Measurements from ENCODE around the gene CDYL2.
"Not testable (repeated sequence)": the region's sequence is repeated elsewhere in the genome, so short reads cannot be mapped to it uniquely, and the experiment has no call there.

Gene CDYL2

GRCh38 chr16:80731915-80732314, 72.5 kb downstream of the CDYL2 start:
- Histone ChIP-seq H3K4me1 (ENCODE audit: control insufficient read depth, insufficient read depth, low read length, poor library complexity, severe bottlenecking) (no peaks in the 10 kb centered on the region), H3K4me3 (ENCODE audit: extremely low read depth, insufficient read depth, low read length, poor library complexity, severe bottlenecking) (no peak overlapping the region), H3K27ac (ENCODE audit: low read depth, low read length, severe bottlenecking) (no peak overlapping the region), H3K9me3 (ENCODE audit: control insufficient read depth, low read length) (no peaks in the 10 kb centered on the region), H3K36me3 (ENCODE audit: control insufficient read depth, insufficient read depth, low read length) (no peaks in the 10 kb centered on the region)
- 80% methylated on average over 1 of the region's 2 CpGs; no CpG with 5 or more reads in 1 of the 2 experiments for WGBS, 2 experiments (ENCODE audit: insufficient coverage in 2 of 2)

GRCh38 chr16:80727066-80727763, 77.2 kb downstream of the CDYL2 start:
- H3K4me1 ChIP-seq (ENCODE audit: control insufficient read depth, insufficient read depth, low read length, poor library complexity, severe bottlenecking); H3K36me3 ChIP-seq (ENCODE audit: control insufficient read depth, insufficient read depth, low read length); H3K27ac ChIP-seq (ENCODE audit: low read depth, low read length, severe bottlenecking); H3K9me3 ChIP-seq (ENCODE audit: control insufficient read depth, low read length); H3K4me3 ChIP-seq (ENCODE audit: extremely low read depth, insufficient read depth, low read length, poor library complexity, severe bottlenecking): not testable (repeated sequence)
- WGBS, 2 experiments (ENCODE audit: insufficient coverage in 2 of 2), result 93 to 95% methylated on average over 16 to 21 of the region's 29 CpGs

GRCh38 chr16:80725566-80726162, 78.7 kb downstream of the CDYL2 start:
- no peak overlapping the region for H3K27ac ChIP-seq (ENCODE audit: low read depth, low read length, severe bottlenecking)
- H3K4me1 ChIP-seq (ENCODE audit: control insufficient read depth, insufficient read depth, low read length, poor library complexity, severe bottlenecking), result no peaks in the 10 kb centered on the region
- H3K4me3 ChIP-seq (ENCODE audit: extremely low read depth, insufficient read depth, low read length, poor library complexity, severe bottlenecking), result no peak overlapping the region
- WGBS, 2 experiments (ENCODE audit: insufficient coverage in 2 of 2), result 93 to 94% methylated on average over 8 of the region's 9 CpGs
- no peaks in the 10 kb centered on the region for H3K36me3 ChIP-seq (ENCODE audit: control insufficient read depth, insufficient read depth, low read length)
- peaks cover 3% of the 10 kb centered on the region for H3K9me3 ChIP-seq (ENCODE audit: control insufficient read depth, low read length)

GRCh38 chr16:80723981-80724380, 80.4 kb downstream of the CDYL2 start:
- no peak overlapping the region for H3K4me3 ChIP-seq (ENCODE audit: extremely low read depth, insufficient read depth, low read length, poor library complexity, severe bottlenecking)
- no peaks in the 10 kb centered on the region for H3K4me1 ChIP-seq (ENCODE audit: control insufficient read depth, insufficient read depth, low read length, poor library complexity, severe bottlenecking)
- H3K9me3 ChIP-seq (ENCODE audit: control insufficient read depth, low read length), result peaks cover 3% of the 10 kb centered on the region

GRCh38 chr16:80723091-80723490, 81.3 kb downstream of the CDYL2 start:
- 83 to 87% methylated on average over 3 to 4 of the region's 4 CpGs for WGBS, 2 experiments (ENCODE audit: insufficient coverage in 2 of 2)
- Histone ChIP-seq H3K4me1 (ENCODE audit: control insufficient read depth, insufficient read depth, low read length, poor library complexity, severe bottlenecking) (no peaks in the 10 kb centered on the region), H3K27ac (ENCODE audit: low read depth, low read length, severe bottlenecking) (no peak overlapping the region)

More at GRCh38 chr16:80723981-80724380, 80.4 kb downstream of the CDYL2 start:
- no peak overlapping the region for H3K27ac ChIP-seq (ENCODE audit: low read depth, low read length, severe bottlenecking)
- H3K36me3 ChIP-seq (ENCODE audit: control insufficient read depth, insufficient read depth, low read length), result no peaks in the 10 kb centered on the region

GRCh38 chr16:80720804-80721371, 83.5 kb downstream of the CDYL2 start:
- no peak overlapping the region for H3K27ac ChIP-seq (ENCODE audit: low read depth, low read length, severe bottlenecking)
- H3K36me3 ChIP-seq (ENCODE audit: control insufficient read depth, insufficient read depth, low read length), result no peaks in the 10 kb centered on the region
- WGBS, 2 experiments (ENCODE audit: insufficient coverage in 2 of 2), result 89 to 93% methylated on average over 2 to 4 of the region's 5 CpGs
- no peak overlapping the region for H3K4me3 ChIP-seq (ENCODE audit: extremely low read depth, insufficient read depth, low read length, poor library complexity, severe bottlenecking)
- H3K9me3 ChIP-seq (ENCODE audit: control insufficient read depth, low read length), result peaks cover 3% of the 10 kb centered on the region
- no peaks in the 10 kb centered on the region for H3K4me1 ChIP-seq (ENCODE audit: control insufficient read depth, insufficient read depth, low read length, poor library complexity, severe bottlenecking)

More at GRCh38 chr16:80723091-80723490, 81.3 kb downstream of the CDYL2 start:
- no peak overlapping the region for H3K4me3 ChIP-seq (ENCODE audit: extremely low read depth, insufficient read depth, low read length, poor library complexity, severe bottlenecking)
- no peaks in the 10 kb centered on the region for H3K36me3 ChIP-seq (ENCODE audit: control insufficient read depth, insufficient read depth, low read length)
- H3K9me3 ChIP-seq (ENCODE audit: control insufficient read depth, low read length), result peaks cover 3% of the 10 kb centered on the region

GRCh38 chr16:80719573-80719972, 84.8 kb downstream of the CDYL2 start:
- Histone ChIP-seq H3K4me3 (ENCODE audit: extremely low read depth, insufficient read depth, low read length, poor library complexity, severe bottlenecking) (no peak overlapping the region), H3K4me1 (ENCODE audit: control insufficient read depth, insufficient read depth, low read length, poor library complexity, severe bottlenecking) (no peaks in the 10 kb centered on the region)

GRCh38 chr16:80718480-80719220, 85.7 kb downstream of the CDYL2 start:
- Histone ChIP-seq H3K27ac (ENCODE audit: low read depth, low read length, severe bottlenecking) (no peak overlapping the region), H3K4me1 (ENCODE audit: control insufficient read depth, insufficient read depth, low read length, poor library complexity, severe bottlenecking) (no peaks in the 10 kb centered on the region), H3K9me3 (ENCODE audit: control insufficient read depth, low read length) (peaks cover 3% of the 10 kb centered on the region), H3K36me3 (ENCODE audit: control insufficient read depth, insufficient read depth, low read length) (no peaks in the 10 kb centered on the region), H3K4me3 (ENCODE audit: extremely low read depth, insufficient read depth, low read length, poor library complexity, severe bottlenecking) (no peak overlapping the region)
- 71 to 89% methylated on average over 9 of the region's 10 CpGs for WGBS, 2 experiments (ENCODE audit: insufficient coverage in 2 of 2)

More at GRCh38 chr16:80719573-80719972, 84.8 kb downstream of the CDYL2 start:
- Histone ChIP-seq H3K27ac (ENCODE audit: low read depth, low read length, severe bottlenecking) (no peak overlapping the region), H3K36me3 (ENCODE audit: control insufficient read depth, insufficient read depth, low read length) (no peaks in the 10 kb centered on the region), H3K9me3 (ENCODE audit: control insufficient read depth, low read length) (peaks cover 3% of the 10 kb centered on the region)
- 83 to 100% methylated on average over 2 of the region's 2 CpGs for whole genome bisulfite sequencing, 2 experiments (ENCODE audit: insufficient coverage in 2 of 2)

GRCh38 chr16:80717611-80718010, 86.8 kb downstream of the CDYL2 start:
- H3K4me1 ChIP-seq (ENCODE audit: control insufficient read depth, insufficient read depth, low read length, poor library complexity, severe bottlenecking), result no peaks in the 10 kb centered on the region
- H3K36me3 ChIP-seq (ENCODE audit: control insufficient read depth, insufficient read depth, low read length), result no peaks in the 10 kb centered on the region
- no peak overlapping the region for H3K27ac ChIP-seq (ENCODE audit: low read depth, low read length, severe bottlenecking)
- no peak overlapping the region for H3K4me3 ChIP-seq (ENCODE audit: extremely low read depth, insufficient read depth, low read length, poor library complexity, severe bottlenecking)
- H3K9me3 ChIP-seq (ENCODE audit: control insufficient read depth, low read length), result peaks cover 3% of the 10 kb centered on the region
- 100% methylated on average over 1 to 2 of the region's 3 CpGs for WGBS, 2 experiments (ENCODE audit: insufficient coverage in 2 of 2)

- Histone ChIP-seq H3K4me1 (ENCODE audit: control insufficient read depth, insufficient read depth, low read length, poor library complexity, severe bottlenecking) (no peaks in the 10 kb centered on the region), H3K36me3 (ENCODE audit: control insufficient read depth, insufficient read depth, low read length) (no peaks in the 10 kb centered on the region), H3K9me3 (ENCODE audit: control insufficient read depth, low read length) (no peaks in the 10 kb centered on the region), H3K4me3 (ENCODE audit: extremely low read depth, insufficient read depth, low read length, poor library complexity, severe bottlenecking) (no peak overlapping the region), H3K27ac (ENCODE audit: low read depth, low read length, severe bottlenecking) (no peak overlapping the region)
- 78 to 96% methylated on average over 2 of the region's 2 CpGs for WGBS, 2 experiments (ENCODE audit: insufficient coverage in 2 of 2)
Observed at GRCh38 chr16:80716564-80717139, 87.7 kb downstream of the CDYL2 start.
